Kidney epithelial cell (primary cell): Measurements from ENCODE around the gene TAS2R4. TPM values are rescaled to one million over a fixed set of nuclear protein-coding genes. Genes with fewer than 3 reads are reported as not detected.

Experiments used
- DNase-seq: peaks from one replicate; pipeline ENCODE4 v3.0.0-alpha.2; 2010; ENCODE audit warnings: low read depth
- H3K27me3 ChIP-seq: 2 replicates; pipeline ENCODE4 v1.6.0; 2011; ENCODE audit warnings: low read length; ENCODE audit not compliant: control insufficient read depth, insufficient read depth
- H3K36me3 ChIP-seq: 2 replicates; pipeline ENCODE4 v1.5.1; 2011; ENCODE audit warnings: low read length; ENCODE audit not compliant: control insufficient read depth, insufficient read depth
- H3K4me3 ChIP-seq: 2 replicates; pipeline ENCODE4 v1.5.1; 2011; ENCODE audit warnings: low read depth, mild to moderate bottlenecking, control low read depth, low read length
- total RNA-seq: library from RNA; depleted of rRNA; stranded (reverse); fragments of >200 nt; gene quantifications from 2 replicates; pipeline ENCODE4 v1.2.3, GENCODE V29; 2015
- TF ChIP-seq, protein P1 (sequence below): IDR thresholded peaks from 2 replicates; pipeline ENCODE4 v1.5.1; 2011; ENCODE audit warnings: mild to moderate bottlenecking, moderate library complexity, low read length, control low read depth, inconsistent platforms; ENCODE audit not compliant: insufficient read depth, poor library complexity, severe bottlenecking

The TAS2R4 gene
- 0.07 and 0.08 TPM in 2 replicates for total RNA-seq

DNA sequence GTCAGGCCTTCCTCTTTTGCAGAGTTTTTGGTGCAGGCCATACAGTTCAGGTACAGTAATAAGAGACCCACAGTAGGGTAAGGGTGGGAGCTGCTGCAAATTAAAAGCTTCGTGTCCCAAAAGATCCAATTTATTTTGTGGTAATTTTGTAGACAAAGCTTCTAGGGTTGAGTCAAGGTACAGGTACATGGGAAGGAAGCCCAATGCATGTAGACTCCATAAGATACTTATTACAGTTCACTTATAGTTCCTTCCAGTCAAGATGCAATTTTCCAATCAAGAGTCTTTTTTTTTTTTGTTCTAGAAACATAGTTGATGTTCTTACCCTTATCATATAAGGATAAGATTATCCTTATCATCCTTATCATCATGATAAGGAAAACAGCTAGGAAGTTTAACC is at the start of gene TAS2R4:
Gene TAS2R4, plus strand, starts transcription at position 301 of the 400 bp plus-strand sequence. CDS start 1,815 bp downstream, outside the sequence.
- H3K36me3 ChIP-seq: no peaks in the 10 kb centered on the region
- DNase-seq: no peak
- TF ChIP-seq, protein P1, sequence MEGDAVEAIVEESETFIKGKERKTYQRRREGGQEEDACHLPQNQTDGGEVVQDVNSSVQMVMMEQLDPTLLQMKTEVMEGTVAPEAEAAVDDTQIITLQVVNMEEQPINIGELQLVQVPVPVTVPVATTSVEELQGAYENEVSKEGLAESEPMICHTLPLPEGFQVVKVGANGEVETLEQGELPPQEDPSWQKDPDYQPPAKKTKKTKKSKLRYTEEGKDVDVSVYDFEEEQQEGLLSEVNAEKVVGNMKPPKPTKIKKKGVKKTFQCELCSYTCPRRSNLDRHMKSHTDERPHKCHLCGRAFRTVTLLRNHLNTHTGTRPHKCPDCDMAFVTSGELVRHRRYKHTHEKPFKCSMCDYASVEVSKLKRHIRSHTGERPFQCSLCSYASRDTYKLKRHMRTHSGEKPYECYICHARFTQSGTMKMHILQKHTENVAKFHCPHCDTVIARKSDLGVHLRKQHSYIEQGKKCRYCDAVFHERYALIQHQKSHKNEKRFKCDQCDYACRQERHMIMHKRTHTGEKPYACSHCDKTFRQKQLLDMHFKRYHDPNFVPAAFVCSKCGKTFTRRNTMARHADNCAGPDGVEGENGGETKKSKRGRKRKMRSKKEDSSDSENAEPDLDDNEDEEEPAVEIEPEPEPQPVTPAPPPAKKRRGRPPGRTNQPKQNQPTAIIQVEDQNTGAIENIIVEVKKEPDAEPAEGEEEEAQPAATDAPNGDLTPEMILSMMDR: no peak
- no peak within 1 kb of the TSS for H3K4me3 ChIP-seq
- no peaks in the 10 kb centered on the region for H3K27me3 ChIP-seq

- no peak overlapping the region for H3K4me3 ChIP-seq
- H3K27me3 ChIP-seq: no peaks in the 10 kb centered on the region
- no peak for DNase-seq
- TF ChIP-seq, protein P1: no peak
- H3K36me3 ChIP-seq: no peaks in the 10 kb centered on the region
These were observed 47.5 kb upstream of the TAS2R4 start for GRCh38 chr7:141729020-141729419.

DNA sequence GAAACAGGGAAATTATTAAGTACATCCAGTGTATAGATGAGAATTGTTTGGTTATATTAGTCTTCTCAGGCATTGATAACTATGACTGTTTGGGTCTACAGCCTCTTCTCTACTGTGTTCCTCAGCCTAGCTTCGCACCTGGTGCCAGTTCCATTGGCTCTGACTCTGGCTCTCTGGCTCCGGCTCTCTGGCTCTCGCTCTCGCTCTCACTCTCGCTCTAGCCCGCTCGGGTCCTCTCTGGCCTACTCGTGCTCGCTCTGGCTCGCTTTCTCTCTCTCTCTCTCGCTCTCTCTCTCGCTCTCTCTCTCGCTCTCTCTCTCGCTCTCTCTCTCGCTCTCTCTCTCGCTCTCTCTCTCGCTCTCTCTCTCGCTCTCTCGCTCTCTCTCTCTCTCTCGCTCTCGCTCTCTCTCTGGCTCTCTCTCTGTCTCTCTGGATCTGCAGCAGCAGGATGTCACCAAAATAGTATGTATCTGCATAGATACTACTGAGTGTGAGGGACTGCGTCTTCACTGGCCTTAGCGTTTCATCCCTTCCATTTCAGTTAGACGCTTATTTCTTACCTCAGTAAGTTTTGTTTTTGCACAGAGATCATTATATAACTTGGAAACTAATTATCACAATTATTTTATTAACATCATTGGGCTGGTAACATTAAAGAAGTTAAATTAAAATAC is 44.9 kb upstream of the TAS2R4 start:
- Histone ChIP-seq H3K4me3 (no peak overlapping the region), H3K36me3 (no peaks in the 10 kb centered on the region), H3K27me3 (no peaks in the 10 kb centered on the region)
- DNase-seq: no peak
- TF ChIP-seq, protein P1: no peak

GRCh38 chr7:141737118-141737835 is 39.2 kb upstream of the TAS2R4 start:
- TF ChIP-seq, protein P1: no peak
- peak overlapping the region; percentile 54 for H3K4me3 ChIP-seq
- DNase-seq: no peak
- H3K36me3 ChIP-seq: peaks cover 2% of the 10 kb centered on the region
- H3K27me3 ChIP-seq: no peaks in the 10 kb centered on the region

- Histone ChIP-seq H3K36me3 (peaks cover 2% of the 10 kb centered on the region), H3K4me3 (peak within 1 kb of the TSS; percentile 56), H3K27me3 (no peaks in the 10 kb centered on the region)
- TF ChIP-seq, protein P1: peak; percentile 83
- DNase-seq: peak; percentile 70
These were observed 38.5 kb upstream of the TAS2R4 start, which contains the start of gene SSBP1 for GRCh38 chr7:141737836-141738591. Gene SSBP1 (plus strand): TSS chr7:141738358. CDS start chr7:141739167, 809 bp downstream.
